AG04449 (cell line): ENCODE data around the gene CISH.

ENCODE experiments used
- CTCF ChIA-PET: fragments of 350-600 bp; formaldehyde crosslinking; extraction: SDS; loops from one replicate; lab custom pipeline; 2021; ENCODE audit warnings: antibody characterized with exemption; lab: Yijun Ruan, JAX
- POLR2A ChIA-PET: fragments of 400-600, 350-600 bp; formaldehyde crosslinking; extraction: SDS; loops from one replicate; lab custom pipeline; 2020; ENCODE audit warnings: antibody characterized with exemption, inconsistent platforms; lab: Yijun Ruan, JAX
- DNase-seq: peaks from one replicate; pipeline ENCODE4 v3.0.0-alpha.2; 2010; ENCODE audit warnings: low read depth, low spot score
- H3K4me3 ChIP-seq: 2 replicates; pipeline ENCODE4 v1.5.1; 2011; ENCODE audit warnings: low read depth, mild to moderate bottlenecking, control low read depth, low read length
- CTCF ChIP-seq: IDR thresholded peaks from one replicate; pipeline ENCODE4 v1.5.1; 2011; ENCODE audit warnings: mild to moderate bottlenecking, moderate library complexity, low read length, control low read depth, inconsistent platforms; ENCODE audit not compliant: insufficient read depth; ENCODE audit errors: missing control alignments

CISH gene

GRCh38 chr3:50606596-50606995 lies 5.0 kb downstream of the CISH start:
- H3K4me3 ChIP-seq: no peak overlapping the region
- POLR2A ChIA-PET: no interaction called here
- TF ChIP-seq CTCF: no peak
- DNase-seq: no peak
- CTCF ChIA-PET: interaction anchor here (1.2 to 11.2 kb wide), 3 partner anchors 8 to 64 kb away, joined by 4 to 173 read pairs (median 111); partner anchors contain the start of genes C3orf18, CISH, HEMK1 and MAPKAPK3

- TF ChIP-seq CTCF: no peak
- H3K4me3 ChIP-seq: no peak overlapping the region
- CTCF ChIA-PET: interaction anchor here (1.2 to 11.2 kb wide), 3 partner anchors 8 to 64 kb away, joined by 4 to 173 read pairs (median 111); partner anchors contain the start of genes C3orf18, CISH, HEMK1 and MAPKAPK3
- POLR2A ChIA-PET: no interaction called here
- DNase-seq: no peak
These were observed 5.7 kb downstream of the CISH start for GRCh38 chr3:50605901-50606326.

- DNase-seq: no peak
- ChIA-PET CTCF (interaction anchor here (10.4 to 11.2 kb wide), 2 partner anchors 9 to 34 kb away, joined by 111 to 173 read pairs; partner anchors contain the start of genes C3orf18, CISH, HEMK1 and MAPKAPK3), POLR2A (no interaction called here)
- H3K4me3 ChIP-seq: no peak overlapping the region
- no peak for TF ChIP-seq CTCF
These were observed 6.7 kb downstream of the CISH start for GRCh38 chr3:50604628-50605588.

- ChIA-PET CTCF (interaction anchor here (10.4 to 11.2 kb wide), 2 partner anchors 10 to 33 kb away, joined by 111 to 173 read pairs; partner anchors contain the start of genes C3orf18, CISH, HEMK1 and MAPKAPK3), POLR2A (no interaction called here)
- no peak for DNase-seq
- TF ChIP-seq CTCF: no peak
- no peak overlapping the region for H3K4me3 ChIP-seq
These were observed 7.4 kb downstream of the CISH start for GRCh38 chr3:50604110-50604621.

- TF ChIP-seq CTCF: no peak
- no peak overlapping the region for H3K4me3 ChIP-seq
- ChIA-PET CTCF (interaction anchor here (1.3 to 11.2 kb wide), 3 partner anchors 11 to 66 kb away, joined by 3 to 173 read pairs (median 111); partner anchors contain the start of genes C3orf18, CISH, HEMK1 and MAPKAPK3), POLR2A (no interaction called here)
- DNase-seq: no peak
These were observed 8.1 kb downstream of the CISH start for GRCh38 chr3:50603261-50604109.
